Activated B cell treated with CpG ODN at 0.5 μM for 24 hours (primary cell): Measurements from ENCODE around the gene APOBEC3C. TPM values are rescaled to one million over a fixed set of nuclear protein-coding genes. Genes with fewer than 3 reads are reported as not detected.
A peak's percentile ranks its signal among the peaks of the same experiment; 100 is the strongest.
"Not testable (repeated sequence)": the region's sequence is repeated elsewhere in the genome, so short reads cannot be mapped to it uniquely, and the experiment has no call there.

ENCODE experiments used
- ATAC-seq: fragments of 200-7000 bp; cut with Tn5 transposase; one replicate; pipeline ENCODE4 v1.10.0; 2021; ENCODE audit warnings: low read depth, mild to moderate bottlenecking, moderate library complexity
- CTCF ChIA-PET: fragments of 350-600 bp; sonication (Branson Sonifier 250); formaldehyde crosslinking; loops from one replicate; lab custom pipeline; 2021; ENCODE audit warnings: antibody characterized with exemption; lab: Charles Lee
- POLR2A ChIA-PET: fragments of 350-600 bp; sonication (Branson Sonifier 250); formaldehyde crosslinking; loops from one replicate; lab custom pipeline; 2021; ENCODE audit warnings: antibody characterized with exemption; lab: Charles Lee
- DNase-seq: peaks from one replicate; pipeline ENCODE4 v3.0.0; 2022
- H3K27ac Mint-ChIP-seq: one replicate; pipeline ENCODE4 v1.8.0; 2020; ENCODE audit warnings: mixed read lengths
- H3K27me3 Mint-ChIP-seq: one replicate; pipeline ENCODE4 v1.8.0; 2021; ENCODE audit warnings: mixed read lengths
- H3K36me3 Mint-ChIP-seq: one replicate; pipeline ENCODE4 v1.8.0; 2021; ENCODE audit warnings: low read depth, mixed read lengths
- H3K4me1 Mint-ChIP-seq: one replicate; pipeline ENCODE4 v1.8.0; 2021; ENCODE audit warnings: mixed read lengths
- H3K4me3 Mint-ChIP-seq: one replicate; pipeline ENCODE4 v1.8.0; 2020; ENCODE audit warnings: mild to moderate bottlenecking, mixed read lengths
- H3K9me3 Mint-ChIP-seq: one replicate; pipeline ENCODE4 v1.8.0; 2020; ENCODE audit warnings: mixed read lengths
- intact Hi-C: fragments of 100-400 bp; cut with micrococcal nuclease; formaldehyde crosslinking; loops from one replicate; pipeline ENCODE4 v1.15.1; 2024
- total RNA-seq: library from RNA; stranded (reverse); gene quantifications from 2 replicates; pipeline ENCODE4 v1.2.3, GENCODE V29; 2022
- TF ChIP-seq, protein P1 (sequence below): fragments of 200-600 bp; IDR thresholded peaks from one replicate; pipeline ENCODE4 v1.8.0; 2022; ENCODE audit warnings: antibody characterized with exemption, mild to moderate bottlenecking

APOBEC3C gene
- total RNA-seq, 1 donor from 2014 or later, result 179 TPM

DNA sequence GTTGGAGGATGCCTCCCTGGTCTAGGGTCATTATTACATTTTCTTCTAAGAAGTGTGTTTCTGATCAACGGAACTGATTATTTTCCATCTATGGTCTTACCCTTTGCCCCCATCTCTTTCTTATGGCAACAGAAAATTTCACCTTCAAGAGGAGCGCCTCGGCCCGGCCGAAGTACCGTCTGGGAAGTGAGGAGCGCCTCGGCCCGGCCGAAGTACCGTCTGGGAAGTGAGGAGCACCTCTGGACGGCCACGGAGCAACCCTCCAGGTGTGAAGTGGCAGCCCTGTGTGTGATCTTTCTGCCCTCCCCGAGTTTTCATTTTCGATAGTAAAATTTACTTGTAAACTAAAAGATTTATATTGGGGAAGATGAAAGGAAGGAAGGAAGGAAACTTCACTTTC, 3.1 kb upstream of the APOBEC3C start:
- TF ChIP-seq, protein P1, sequence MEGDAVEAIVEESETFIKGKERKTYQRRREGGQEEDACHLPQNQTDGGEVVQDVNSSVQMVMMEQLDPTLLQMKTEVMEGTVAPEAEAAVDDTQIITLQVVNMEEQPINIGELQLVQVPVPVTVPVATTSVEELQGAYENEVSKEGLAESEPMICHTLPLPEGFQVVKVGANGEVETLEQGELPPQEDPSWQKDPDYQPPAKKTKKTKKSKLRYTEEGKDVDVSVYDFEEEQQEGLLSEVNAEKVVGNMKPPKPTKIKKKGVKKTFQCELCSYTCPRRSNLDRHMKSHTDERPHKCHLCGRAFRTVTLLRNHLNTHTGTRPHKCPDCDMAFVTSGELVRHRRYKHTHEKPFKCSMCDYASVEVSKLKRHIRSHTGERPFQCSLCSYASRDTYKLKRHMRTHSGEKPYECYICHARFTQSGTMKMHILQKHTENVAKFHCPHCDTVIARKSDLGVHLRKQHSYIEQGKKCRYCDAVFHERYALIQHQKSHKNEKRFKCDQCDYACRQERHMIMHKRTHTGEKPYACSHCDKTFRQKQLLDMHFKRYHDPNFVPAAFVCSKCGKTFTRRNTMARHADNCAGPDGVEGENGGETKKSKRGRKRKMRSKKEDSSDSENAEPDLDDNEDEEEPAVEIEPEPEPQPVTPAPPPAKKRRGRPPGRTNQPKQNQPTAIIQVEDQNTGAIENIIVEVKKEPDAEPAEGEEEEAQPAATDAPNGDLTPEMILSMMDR, result no peak
- Mint-ChIP-seq H3K4me3 (no peak overlapping the region), H3K4me1 (peaks cover 55% of the 10 kb centered on the region), H3K27me3 (no peaks in the 10 kb centered on the region), H3K9me3 (no peaks in the 10 kb centered on the region), H3K27ac (peak overlapping the region; percentile 72), H3K36me3 (peaks cover 10% of the 10 kb centered on the region)
- POLR2A ChIA-PET, result interaction anchor here (1.1 kb wide), 1 partner anchor 309 kb away, joined by 3 read pairs; no protein-coding TSS in a partner anchor
- intact Hi-C loops, result no loop called here
- CTCF ChIA-PET, result no interaction called here
- DNase-seq, result no peak
- no peak for ATAC-seq

DNA sequence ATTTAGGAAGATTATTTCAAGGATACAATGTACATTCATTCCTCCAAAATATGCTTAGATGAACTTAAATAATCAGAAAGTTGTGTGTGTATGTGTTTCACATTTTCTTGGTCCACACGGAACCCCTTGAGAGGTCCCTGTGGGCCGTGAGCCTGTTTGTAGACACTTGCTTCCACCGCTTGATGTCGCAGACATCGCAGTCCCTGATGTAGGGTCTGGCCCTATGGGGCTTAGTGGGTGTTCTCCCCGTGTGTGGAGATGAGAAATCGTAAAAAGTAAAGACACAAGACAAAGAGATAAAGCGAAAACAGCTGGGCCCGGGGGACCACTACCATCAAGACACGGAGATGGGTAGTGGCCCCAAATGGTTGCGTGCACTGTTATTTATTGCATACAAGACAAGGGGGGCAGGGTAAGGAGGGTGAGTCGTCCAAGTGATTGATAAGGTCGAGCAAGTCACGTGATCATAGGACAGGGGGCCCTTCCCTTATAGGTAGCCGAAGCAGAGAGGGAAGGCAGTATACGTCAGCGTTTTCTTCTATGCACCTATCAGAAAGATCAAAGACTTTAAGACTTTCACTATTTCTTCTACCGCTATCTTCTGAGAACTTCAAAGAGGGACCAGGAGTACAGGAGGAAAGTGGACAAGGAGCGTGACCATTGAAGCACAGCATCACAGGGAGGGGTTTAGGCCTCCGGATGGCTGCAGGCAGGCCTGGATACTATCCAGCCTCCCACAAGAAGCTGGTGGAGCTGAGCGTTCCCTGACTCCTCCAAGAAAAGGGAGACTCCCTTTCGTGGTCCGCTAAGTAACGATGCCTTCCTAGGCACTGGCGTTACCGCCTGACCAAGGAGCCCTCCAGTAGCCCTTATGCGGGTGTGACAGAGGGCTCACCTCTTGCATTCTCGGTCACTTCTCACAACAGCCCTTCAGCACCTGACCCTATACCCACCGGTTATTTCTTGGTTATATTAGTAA, 1.2 kb upstream of the APOBEC3C start:
- CTCF ChIA-PET, result interaction anchor here (1.0 to 2.4 kb wide), 5 partner anchors 9 to 516 kb away, joined by 4 to 6 read pairs (median 5); no protein-coding TSS in a partner anchor
- intact Hi-C loops, result no loop called here
- no peaks in the 10 kb centered on the region for H3K27me3 Mint-ChIP-seq

DNA sequence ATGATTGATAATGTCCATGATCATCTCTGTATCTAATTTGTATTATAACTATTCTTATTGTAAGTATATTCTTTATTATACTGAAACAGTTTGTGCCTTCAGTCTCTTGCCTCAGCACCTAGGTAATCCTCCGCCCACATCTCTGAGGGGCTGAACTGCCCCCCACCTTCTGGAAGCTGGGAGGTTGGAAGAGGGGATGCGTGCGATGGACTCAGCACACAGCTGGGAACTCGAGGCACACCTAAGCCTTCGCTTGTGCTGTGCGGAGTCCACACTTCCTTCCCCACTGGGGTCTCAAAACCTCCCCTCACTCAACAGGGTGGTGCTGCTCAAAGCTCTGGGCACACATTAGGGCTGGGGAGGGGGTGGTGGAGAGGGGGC, 506 bp upstream of the APOBEC3C start:
- H3K27ac Mint-ChIP-seq, result peak overlapping the region; percentile 95
- H3K36me3 Mint-ChIP-seq, result peaks cover 25% of the 10 kb centered on the region
- DNase-seq, intact Hi-C loops, H3K27me3 Mint-ChIP-seq, ATAC-seq, H3K9me3 Mint-ChIP-seq: not testable (repeated sequence)
- ChIA-PET POLR2A (interaction anchor here (0.5 to 4.1 kb wide), 11 partner anchors 14 to 608 kb away, joined by 3 to 24 read pairs (median 4); no protein-coding TSS in a partner anchor), CTCF (interaction anchor here (1.0 to 2.4 kb wide), 5 partner anchors 10 to 515 kb away, joined by 4 to 6 read pairs (median 5); no protein-coding TSS in a partner anchor)
- H3K4me1 Mint-ChIP-seq, result peaks cover 57% of the 10 kb centered on the region
- peak overlapping the region; percentile 96 for H3K4me3 Mint-ChIP-seq

More for the DNA sequence above, 1.2 kb upstream of the APOBEC3C start:
- Mint-ChIP-seq H3K4me1 (peaks cover 59% of the 10 kb centered on the region), H3K9me3 (no peaks in the 10 kb centered on the region), H3K27ac (peak overlapping the region; percentile 77), H3K36me3 (peaks cover 19% of the 10 kb centered on the region), H3K4me3 (no peak overlapping the region)
- POLR2A ChIA-PET, result interaction anchor here (0.6 to 4.1 kb wide), 10 partner anchors 23 to 307 kb away, joined by 3 to 24 read pairs (median 4); no protein-coding TSS in a partner anchor
- DNase-seq (no peak), ATAC-seq (no peak)
- TF ChIP-seq, protein P1, result no peak

DNA sequence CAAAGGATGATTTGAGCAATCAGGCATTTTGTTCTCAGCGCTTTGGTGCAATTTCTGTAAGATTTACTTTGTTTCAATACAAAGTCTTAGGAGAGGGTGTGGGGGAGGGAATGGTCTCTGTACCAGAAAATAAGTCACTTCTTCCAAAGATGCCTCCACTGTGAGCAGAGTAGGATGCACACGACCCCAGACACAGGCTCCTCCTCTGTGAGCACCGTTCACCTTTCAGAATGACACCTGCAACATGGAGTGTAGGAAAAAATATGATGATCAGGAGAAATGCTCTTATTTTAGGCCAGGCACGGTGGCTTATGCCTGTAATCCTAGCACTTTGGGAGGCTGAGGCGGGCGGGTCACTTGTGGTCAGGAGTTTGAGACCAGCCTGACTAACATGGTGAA, 665 bp downstream of the APOBEC3C start:
- H3K9me3 Mint-ChIP-seq, ATAC-seq, DNase-seq, H3K27me3 Mint-ChIP-seq: not testable (repeated sequence)
- Mint-ChIP-seq H3K27ac (peak overlapping the region; percentile 95), H3K36me3 (peaks cover 33% of the 10 kb centered on the region), H3K4me1 (peaks cover 61% of the 10 kb centered on the region), H3K4me3 (peak overlapping the region; percentile 96)
- ChIA-PET CTCF (interaction anchor here (1.5 to 2.4 kb wide), 2 partner anchors 100 to 107 kb away, joined by 5 to 6 read pairs; no protein-coding TSS in a partner anchor), POLR2A (interaction anchor here (0.6 to 4.1 kb wide), 11 partner anchors 9 to 731 kb away, joined by 3 to 24 read pairs (median 5); partner anchors contain the start of gene CBX7)
- intact Hi-C loops, result loop anchor here (1.0 to 2.0 kb wide), 5 partner anchors 26 to 138 kb away; partner anchors contain the start of genes APOBEC3F and CBX7

DNA sequence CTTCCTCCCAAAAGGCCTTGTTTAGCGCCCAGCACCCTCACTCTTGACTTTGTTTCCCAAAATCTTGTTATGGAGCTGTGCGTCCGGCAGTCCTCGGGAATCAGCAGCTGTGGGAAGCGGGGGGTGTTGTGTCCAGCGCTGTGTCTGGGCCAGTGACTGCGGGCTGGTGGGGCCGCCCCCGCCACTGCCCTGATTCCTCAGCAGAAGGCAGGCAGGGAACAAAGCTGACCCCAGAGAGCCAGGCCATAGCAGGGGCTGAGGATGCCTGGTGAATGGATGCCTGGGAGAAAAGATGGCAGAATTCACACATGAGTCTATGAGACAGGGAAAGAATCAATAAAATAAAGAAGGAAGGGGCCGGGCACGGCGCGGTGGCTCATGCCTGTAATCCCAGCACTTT, 2.5 kb downstream of the APOBEC3C start:
- intact Hi-C loops, result no loop called here
- POLR2A ChIA-PET, result interaction anchor here (1.2 to 2.0 kb wide), 2 partner anchors 51 to 78 kb away, joined by 4 to 13 read pairs; no protein-coding TSS in a partner anchor
- H3K27ac Mint-ChIP-seq, result peak overlapping the region; percentile 7
- DNase-seq (no peak), ATAC-seq (no peak)
- H3K4me3 Mint-ChIP-seq, result peak overlapping the region; percentile 38
- TF ChIP-seq, protein P1, result no peak
- H3K4me1 Mint-ChIP-seq, result peaks cover 62% of the 10 kb centered on the region
- H3K9me3 Mint-ChIP-seq, result no peaks in the 10 kb centered on the region
- no peaks in the 10 kb centered on the region for H3K27me3 Mint-ChIP-seq
- peaks cover 36% of the 10 kb centered on the region for H3K36me3 Mint-ChIP-seq
- CTCF ChIA-PET, result no interaction called here
